ENCODE measurements around the gene MYLK4.

The MYLK4 gene

GRCh38 chr6:2677080-2677593, 73.6 kb downstream of the MYLK4 start:
- H3K36me3 ChIP-seq (ENCODE audit: insufficient read depth): no peaks in the 10 kb centered on the region
- TF ChIP-seq, protein P1, sequence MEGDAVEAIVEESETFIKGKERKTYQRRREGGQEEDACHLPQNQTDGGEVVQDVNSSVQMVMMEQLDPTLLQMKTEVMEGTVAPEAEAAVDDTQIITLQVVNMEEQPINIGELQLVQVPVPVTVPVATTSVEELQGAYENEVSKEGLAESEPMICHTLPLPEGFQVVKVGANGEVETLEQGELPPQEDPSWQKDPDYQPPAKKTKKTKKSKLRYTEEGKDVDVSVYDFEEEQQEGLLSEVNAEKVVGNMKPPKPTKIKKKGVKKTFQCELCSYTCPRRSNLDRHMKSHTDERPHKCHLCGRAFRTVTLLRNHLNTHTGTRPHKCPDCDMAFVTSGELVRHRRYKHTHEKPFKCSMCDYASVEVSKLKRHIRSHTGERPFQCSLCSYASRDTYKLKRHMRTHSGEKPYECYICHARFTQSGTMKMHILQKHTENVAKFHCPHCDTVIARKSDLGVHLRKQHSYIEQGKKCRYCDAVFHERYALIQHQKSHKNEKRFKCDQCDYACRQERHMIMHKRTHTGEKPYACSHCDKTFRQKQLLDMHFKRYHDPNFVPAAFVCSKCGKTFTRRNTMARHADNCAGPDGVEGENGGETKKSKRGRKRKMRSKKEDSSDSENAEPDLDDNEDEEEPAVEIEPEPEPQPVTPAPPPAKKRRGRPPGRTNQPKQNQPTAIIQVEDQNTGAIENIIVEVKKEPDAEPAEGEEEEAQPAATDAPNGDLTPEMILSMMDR (conservative IDR thresholded peaks at IDR 0.05; ENCODE audit: low read depth, low read length): no peak
- no peak overlapping the region for H3K9ac ChIP-seq
- no peaks in the 10 kb centered on the region for H4K20me1 ChIP-seq (ENCODE audit: insufficient read depth)
- H3K27ac ChIP-seq: no peak overlapping the region
- H3K27me3 ChIP-seq (ENCODE audit: insufficient read depth, low read depth): no peaks in the 10 kb centered on the region
- no peak overlapping the region for H3K4me2 ChIP-seq
- H2AFZ ChIP-seq (ENCODE audit: low read depth): no peak overlapping the region
- H3K4me1 ChIP-seq (ENCODE audit: low read depth, poor library complexity, severe bottlenecking): no peaks in the 10 kb centered on the region
- H3K79me2 ChIP-seq (ENCODE audit: insufficient read depth, low read depth): no peaks in the 10 kb centered on the region
- no peak overlapping the region for H3K4me3 ChIP-seq (IDR thresholded peaks at IDR 0.05; ENCODE audit: insufficient read depth, low read depth, low read length)

GRCh38 chr6:2676048-2676447, 74.7 kb downstream of the MYLK4 start:
- Histone ChIP-seq H3K9ac (no peak overlapping the region), H3K4me1 (ENCODE audit: low read depth, poor library complexity, severe bottlenecking) (no peaks in the 10 kb centered on the region), H3K36me3 (ENCODE audit: insufficient read depth) (no peaks in the 10 kb centered on the region), H3K27me3 (ENCODE audit: insufficient read depth, low read depth) (no peaks in the 10 kb centered on the region), H3K27ac (no peak overlapping the region), H2AFZ (ENCODE audit: low read depth) (no peak overlapping the region), H4K20me1 (ENCODE audit: insufficient read depth) (no peaks in the 10 kb centered on the region), H3K4me2 (no peak overlapping the region), H3K4me3 (IDR thresholded peaks at IDR 0.05; ENCODE audit: insufficient read depth, low read depth, low read length) (no peak overlapping the region), H3K79me2 (ENCODE audit: insufficient read depth, low read depth) (no peaks in the 10 kb centered on the region)
- TF ChIP-seq, protein P1 (conservative IDR thresholded peaks at IDR 0.05; ENCODE audit: low read depth, low read length): no peak

- H3K9ac ChIP-seq: no peak overlapping the region
- no peaks in the 10 kb centered on the region for H3K36me3 ChIP-seq (ENCODE audit: insufficient read depth)
- H3K27ac ChIP-seq: no peak overlapping the region
- H3K27me3 ChIP-seq (ENCODE audit: insufficient read depth, low read depth): no peaks in the 10 kb centered on the region
- H3K79me2 ChIP-seq (ENCODE audit: insufficient read depth, low read depth): no peaks in the 10 kb centered on the region
- TF ChIP-seq, protein P1 (conservative IDR thresholded peaks at IDR 0.05; ENCODE audit: low read depth, low read length): no peak
- H2AFZ ChIP-seq (ENCODE audit: low read depth): no peak overlapping the region
- no peak overlapping the region for H3K4me3 ChIP-seq (IDR thresholded peaks at IDR 0.05; ENCODE audit: insufficient read depth, low read depth, low read length)
- H3K4me1 ChIP-seq (ENCODE audit: low read depth, poor library complexity, severe bottlenecking): no peaks in the 10 kb centered on the region
- H3K4me2 ChIP-seq: no peak overlapping the region
- H4K20me1 ChIP-seq (ENCODE audit: insufficient read depth): no peaks in the 10 kb centered on the region
Observed at GRCh38 chr6:2674857-2675256, 75.9 kb downstream of the MYLK4 start.

DNA sequence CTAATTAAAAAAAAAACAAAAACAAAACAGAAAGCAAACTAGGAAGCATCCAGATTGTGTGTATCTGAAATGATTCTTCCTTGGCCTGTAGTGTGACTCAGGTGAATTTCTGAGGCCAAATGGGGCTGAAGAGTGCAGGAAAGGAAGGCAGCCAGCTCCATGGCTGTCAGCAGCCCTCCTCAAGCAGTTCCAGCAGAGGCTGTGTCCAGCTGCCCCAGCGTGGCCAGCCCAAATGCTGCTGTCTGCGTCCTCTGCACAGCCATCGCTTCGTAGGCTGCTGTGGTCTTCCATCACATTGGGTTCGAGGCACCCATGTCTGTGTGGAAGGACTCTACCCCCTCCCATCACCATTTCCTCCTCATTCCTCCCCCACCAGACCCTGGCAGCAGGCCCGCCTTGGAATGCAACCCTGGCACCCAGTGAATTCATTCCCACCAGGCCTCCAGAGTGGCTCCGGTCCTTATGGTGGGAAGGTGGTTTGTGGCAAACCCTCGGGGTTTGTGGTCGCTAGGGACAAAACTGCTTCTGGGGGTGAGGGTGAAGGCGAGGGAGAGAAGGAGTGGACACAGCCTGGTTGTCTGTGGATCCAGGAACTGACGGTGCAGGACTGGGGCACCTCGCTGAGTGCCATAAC, 81.5 kb downstream of the MYLK4 start:
- Histone ChIP-seq H3K4me1 (ENCODE audit: low read depth, poor library complexity, severe bottlenecking) (peaks cover 7% of the 10 kb centered on the region), H3K27me3 (ENCODE audit: insufficient read depth, low read depth) (no peaks in the 10 kb centered on the region), H3K4me2 (no peak overlapping the region), H3K36me3 (ENCODE audit: insufficient read depth) (no peaks in the 10 kb centered on the region), H4K20me1 (ENCODE audit: insufficient read depth) (no peaks in the 10 kb centered on the region), H3K4me3 (IDR thresholded peaks at IDR 0.05; ENCODE audit: insufficient read depth, low read depth, low read length) (no peak overlapping the region), H2AFZ (ENCODE audit: low read depth) (no peak overlapping the region), H3K9ac (no peak overlapping the region), H3K27ac (no peak overlapping the region), H3K79me2 (ENCODE audit: insufficient read depth, low read depth) (no peaks in the 10 kb centered on the region)
- TF ChIP-seq, protein P1 (conservative IDR thresholded peaks at IDR 0.05; ENCODE audit: low read depth, low read length): no peak

Measured in KMS-11 (cell line).